Keratinocyte (primary cell): ENCODE data around the gene TEX19.

Experiments
- CTCF ChIP-seq, 3 experiments: IDR thresholded peaks in 1 of 3; conservative IDR thresholded peaks in 1 of 3; optimal IDR thresholded peaks in 1 of 3; 2 replicates in 2 of 3; 3 replicates in 1 of 3; pipeline versions ENCODE3 to v1.5.1; 2011; ENCODE audit warnings: low read length in 3 of 3, mild to moderate bottlenecking in 3 of 3, moderate library complexity in 2 of 3, control low read depth in 1 of 3, inconsistent platforms in 1 of 3; ENCODE audit not compliant: insufficient read depth in 2 of 3; ENCODE audit errors: extremely low read depth in 1 of 3
- EZH2 ChIP-seq: IDR thresholded peaks from one replicate; pipeline ENCODE4 v1.6.1; 2012; ENCODE audit warnings: inconsistent platforms, mild to moderate bottlenecking, low read length, moderate library complexity

- TF ChIP-seq CTCF (optimal IDR thresholded peaks at IDR 0.05 in 1 of 3, IDR thresholded peaks at IDR 0.05 in 1 of 3, conservative IDR thresholded peaks at IDR 0.05 in 1 of 3; ENCODE audit: extremely low read depth in 1 of 3, insufficient read depth in 2 of 3, low read length in 3 of 3) (no peak), EZH2 (no peak)
These were observed 47.1 kb upstream of the TEX19 start for GRCh38 chr17:82311971-82312370.
